ENCODE measurements around the gene QTRT2. TPM values are rescaled to one million over a fixed set of nuclear protein-coding genes. Genes with fewer than 3 reads are reported as not detected.

Gene QTRT2
- total RNA-seq, 1 donor from 2014 or later, result 22.2 TPM

DNA sequence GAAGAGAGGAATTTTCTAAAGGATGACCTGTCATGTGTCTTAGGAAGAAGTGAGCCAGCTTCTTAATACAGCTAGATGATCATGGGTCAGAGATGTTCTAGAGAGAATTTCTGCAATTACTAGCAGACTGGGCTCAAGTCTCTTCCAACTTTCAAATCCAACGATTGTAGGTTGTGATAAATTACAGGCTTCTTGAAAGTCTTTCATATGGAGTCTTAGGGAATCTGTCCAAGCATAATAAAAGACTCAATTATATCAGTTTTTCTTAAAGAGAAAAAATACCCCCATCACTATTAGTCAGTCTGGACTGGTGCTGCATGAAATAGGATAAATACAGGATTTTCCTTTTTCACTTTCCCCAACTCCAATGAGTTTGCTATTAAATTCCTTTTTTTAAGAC, 63.2 kb downstream of the QTRT2 start:
- TF ChIP-seq, protein P1, sequence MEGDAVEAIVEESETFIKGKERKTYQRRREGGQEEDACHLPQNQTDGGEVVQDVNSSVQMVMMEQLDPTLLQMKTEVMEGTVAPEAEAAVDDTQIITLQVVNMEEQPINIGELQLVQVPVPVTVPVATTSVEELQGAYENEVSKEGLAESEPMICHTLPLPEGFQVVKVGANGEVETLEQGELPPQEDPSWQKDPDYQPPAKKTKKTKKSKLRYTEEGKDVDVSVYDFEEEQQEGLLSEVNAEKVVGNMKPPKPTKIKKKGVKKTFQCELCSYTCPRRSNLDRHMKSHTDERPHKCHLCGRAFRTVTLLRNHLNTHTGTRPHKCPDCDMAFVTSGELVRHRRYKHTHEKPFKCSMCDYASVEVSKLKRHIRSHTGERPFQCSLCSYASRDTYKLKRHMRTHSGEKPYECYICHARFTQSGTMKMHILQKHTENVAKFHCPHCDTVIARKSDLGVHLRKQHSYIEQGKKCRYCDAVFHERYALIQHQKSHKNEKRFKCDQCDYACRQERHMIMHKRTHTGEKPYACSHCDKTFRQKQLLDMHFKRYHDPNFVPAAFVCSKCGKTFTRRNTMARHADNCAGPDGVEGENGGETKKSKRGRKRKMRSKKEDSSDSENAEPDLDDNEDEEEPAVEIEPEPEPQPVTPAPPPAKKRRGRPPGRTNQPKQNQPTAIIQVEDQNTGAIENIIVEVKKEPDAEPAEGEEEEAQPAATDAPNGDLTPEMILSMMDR (IDR thresholded peaks at IDR 0.05), result no peak
- no peak overlapping the region for H3K4me3 ChIP-seq
- no peaks in the 10 kb centered on the region for H3K9me3 ChIP-seq
- H3K36me3 ChIP-seq, result no peaks in the 10 kb centered on the region
- ATAC-seq (no peak), DNase-seq (no peak)
- intact Hi-C loops (cut with DNase I), result no loop called here
- H3K4me1 ChIP-seq, result peaks cover 15% of the 10 kb centered on the region
- H3K27me3 ChIP-seq (ENCODE audit: low read depth), result no peaks in the 10 kb centered on the region
- H3K27ac ChIP-seq, result no peak overlapping the region

DNA sequence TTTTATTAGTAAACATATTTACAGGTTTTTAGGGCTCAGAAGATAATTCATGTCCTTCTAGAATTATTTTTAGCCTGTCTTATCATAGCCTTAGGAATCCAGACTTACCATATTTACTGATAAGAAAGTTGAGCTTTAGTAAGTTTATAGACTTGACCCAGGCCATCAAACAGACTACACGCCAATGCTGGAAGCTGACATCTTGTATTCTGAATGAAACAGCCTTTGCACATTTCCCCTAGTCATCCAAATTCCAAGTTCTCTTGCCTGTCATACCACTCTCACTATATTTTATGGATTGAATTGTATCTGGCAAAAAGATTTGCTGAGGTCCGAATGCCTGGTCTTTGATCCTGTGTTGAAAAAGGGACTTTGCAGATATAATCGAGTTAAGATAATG, 63.7 kb downstream of the QTRT2 start:
- intact Hi-C loops (cut with DNase I), result no loop called here
- ATAC-seq, result no peak
- H3K9me3 ChIP-seq, result no peaks in the 10 kb centered on the region
- peaks cover 15% of the 10 kb centered on the region for H3K4me1 ChIP-seq
- no peak overlapping the region for H3K4me3 ChIP-seq
- H3K36me3 ChIP-seq, result no peaks in the 10 kb centered on the region
- TF ChIP-seq, protein P1 (IDR thresholded peaks at IDR 0.05), result no peak
- H3K27me3 ChIP-seq (ENCODE audit: low read depth), result no peaks in the 10 kb centered on the region
- no peak for DNase-seq
- no peak overlapping the region for H3K27ac ChIP-seq

DNA sequence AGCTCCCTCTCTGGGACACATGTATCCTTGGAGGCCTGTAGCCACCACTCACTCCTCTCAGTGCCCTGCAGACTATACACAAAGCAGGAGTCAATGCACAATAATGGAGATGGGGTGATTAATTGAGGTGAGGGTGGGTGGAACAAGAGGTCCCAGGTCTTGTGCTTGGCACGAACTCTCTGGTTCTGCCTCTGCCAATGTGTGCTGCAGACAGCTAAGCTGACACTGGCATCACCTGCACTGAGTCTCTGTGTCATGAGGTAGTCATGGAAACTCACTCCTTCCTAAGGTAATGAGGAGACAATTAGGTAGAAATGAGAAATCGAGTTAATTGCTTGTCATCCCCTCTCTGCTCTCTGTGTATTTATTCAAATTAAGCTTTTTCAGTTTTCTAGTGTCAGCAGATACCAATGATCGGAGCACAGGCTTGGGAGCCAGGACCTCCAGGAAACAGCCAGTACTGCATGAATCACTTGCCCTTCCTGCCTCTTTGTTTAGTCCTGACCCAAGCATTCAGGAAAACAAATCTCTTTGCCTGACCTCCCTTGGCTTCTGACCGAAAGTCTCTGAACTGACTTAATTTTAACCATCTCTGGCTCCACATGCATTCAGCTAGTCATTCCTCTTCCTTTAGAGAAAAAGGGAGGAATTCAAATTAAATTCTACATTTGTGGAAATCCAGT, 65.6 kb downstream of the QTRT2 start:
- intact Hi-C loops (cut with DNase I), result no loop called here
- DNase-seq, result no peak
- Histone ChIP-seq H3K4me3 (no peak overlapping the region), H3K36me3 (no peaks in the 10 kb centered on the region), H3K9me3 (no peaks in the 10 kb centered on the region), H3K27ac (peak overlapping the region; percentile 39), H3K27me3 (ENCODE audit: low read depth) (no peaks in the 10 kb centered on the region), H3K4me1 (peaks cover 15% of the 10 kb centered on the region)
- peak; percentile 58 to 63 for ATAC-seq
- TF ChIP-seq, protein P1 (IDR thresholded peaks at IDR 0.05), result no peak

DNA sequence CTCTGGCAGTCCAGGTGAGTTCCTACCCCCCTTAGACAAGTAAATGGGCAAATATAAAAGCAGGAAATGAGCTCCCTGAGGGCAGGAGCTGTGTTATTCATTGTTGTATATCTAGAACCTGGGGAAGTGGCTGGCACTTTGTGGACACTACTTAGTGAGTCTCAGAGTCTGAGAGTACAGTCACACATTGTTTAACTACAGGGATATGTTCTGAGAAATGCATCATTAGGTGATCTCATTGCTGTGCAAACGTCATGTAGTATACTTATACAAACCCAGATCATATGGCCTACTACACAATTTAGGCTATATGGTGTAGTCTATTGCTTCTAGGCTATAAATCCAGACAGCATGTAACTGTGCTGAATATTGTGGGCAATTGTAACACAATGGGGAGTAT, 69.9 kb downstream of the QTRT2 start:
- no peaks in the 10 kb centered on the region for H3K9me3 ChIP-seq
- ATAC-seq, result no peak
- no peaks in the 10 kb centered on the region for H3K36me3 ChIP-seq
- no peaks in the 10 kb centered on the region for H3K27me3 ChIP-seq (ENCODE audit: low read depth)
- peaks cover 15% of the 10 kb centered on the region for H3K4me1 ChIP-seq
- no peak overlapping the region for H3K27ac ChIP-seq
- intact Hi-C loops (cut with DNase I), result no loop called here
- no peak overlapping the region for H3K4me3 ChIP-seq
- DNase-seq, result no peak
- TF ChIP-seq, protein P1 (IDR thresholded peaks at IDR 0.05), result no peak

DNA sequence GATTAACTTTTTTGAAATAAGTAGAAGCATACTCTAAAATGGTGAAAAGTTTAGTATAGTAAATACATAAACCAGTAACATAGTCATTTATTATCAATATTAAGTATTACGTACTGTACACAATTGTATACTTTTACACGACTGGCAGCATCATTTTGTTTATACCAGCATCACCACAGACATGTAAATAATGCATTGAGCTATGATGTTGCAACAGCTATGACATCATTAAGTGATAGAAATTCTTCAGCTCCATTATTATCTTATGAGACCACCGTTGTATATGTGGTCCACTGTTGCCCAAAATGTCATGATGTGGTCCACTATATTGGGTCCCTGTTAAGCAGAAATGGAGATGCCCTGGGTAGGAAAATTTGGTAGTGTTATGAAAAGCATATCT, 71.0 kb downstream of the QTRT2 start:
- H3K9me3 ChIP-seq, result no peaks in the 10 kb centered on the region
- no peaks in the 10 kb centered on the region for H3K27me3 ChIP-seq (ENCODE audit: low read depth)
- DNase-seq (no peak), ATAC-seq (no peak)
- no peaks in the 10 kb centered on the region for H3K36me3 ChIP-seq
- intact Hi-C loops (cut with DNase I), result no loop called here
- H3K27ac ChIP-seq, result no peak overlapping the region
- no peak overlapping the region for H3K4me3 ChIP-seq
- H3K4me1 ChIP-seq, result peaks cover 6% of the 10 kb centered on the region
- TF ChIP-seq, protein P1 (IDR thresholded peaks at IDR 0.05), result no peak

All from lower lobe of right lung (tissue), 2 donors.